ENCODE measurements around the gene AIDA. TPM values are rescaled to one million over a fixed set of nuclear protein-coding genes. Genes with fewer than 3 reads are reported as not detected.

AIDA gene
- total RNA-seq, 2 donors from 2014 or later: 36.7 to 61.4 TPM

DNA sequence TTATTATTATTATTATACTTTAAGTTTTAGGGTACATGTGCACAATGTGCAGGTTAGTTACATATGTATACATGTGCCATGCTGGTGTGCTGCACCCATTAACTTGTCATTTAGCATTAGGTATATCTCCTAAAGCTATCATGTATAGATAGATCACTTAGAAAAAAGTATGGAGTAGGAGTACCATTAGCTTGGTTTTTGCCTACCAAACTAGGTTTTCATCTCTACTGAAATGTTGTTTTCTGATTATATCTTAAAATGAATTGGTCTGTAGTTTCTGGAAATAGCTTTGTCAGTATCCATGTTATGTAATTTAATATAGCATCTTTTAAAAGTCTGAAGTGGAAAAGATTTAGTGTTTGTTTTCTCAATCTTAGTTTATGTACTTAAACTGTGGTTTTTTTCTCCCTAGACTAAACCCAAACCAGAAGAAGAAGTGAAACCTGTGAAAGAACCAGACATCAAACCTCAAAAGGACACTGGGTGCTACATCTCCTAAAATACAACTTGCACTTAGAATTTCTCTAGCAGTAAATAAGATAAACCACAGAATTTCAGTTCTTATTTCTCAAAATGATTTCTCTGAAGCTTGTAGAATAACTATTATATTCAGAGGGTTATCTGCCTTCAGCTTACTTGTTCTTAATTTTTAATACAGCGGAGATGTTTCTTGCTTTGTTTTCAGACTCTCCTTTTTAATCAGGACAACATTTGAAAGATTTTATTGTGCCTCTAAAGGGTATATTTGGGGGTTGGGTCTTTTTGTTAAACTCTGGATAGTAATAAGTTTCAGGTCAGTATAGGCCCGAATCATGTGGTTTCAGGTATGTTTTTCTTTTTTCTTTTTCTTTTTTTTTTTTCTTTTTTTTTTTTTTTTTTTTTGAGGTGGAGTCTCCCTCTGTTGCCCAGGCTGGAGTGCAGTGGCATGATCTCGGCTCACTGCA, 20.2 kb upstream of the AIDA start:
- Histone ChIP-seq H3K27ac (no peak overlapping the region), H3K9me3 (no peaks in the 10 kb centered on the region)

GRCh38 chr1:222730866-222731265, 18.6 kb upstream of the AIDA start:
- H3K27ac ChIP-seq: no peak overlapping the region
- no peaks in the 10 kb centered on the region for H3K9me3 ChIP-seq
- TF ChIP-seq POLR2A (IDR thresholded peaks at IDR 0.05) (no peak), POLR2AphosphoS5 (IDR thresholded peaks at IDR 0.05) (no peak)
- TF ChIP-seq, protein P1, sequence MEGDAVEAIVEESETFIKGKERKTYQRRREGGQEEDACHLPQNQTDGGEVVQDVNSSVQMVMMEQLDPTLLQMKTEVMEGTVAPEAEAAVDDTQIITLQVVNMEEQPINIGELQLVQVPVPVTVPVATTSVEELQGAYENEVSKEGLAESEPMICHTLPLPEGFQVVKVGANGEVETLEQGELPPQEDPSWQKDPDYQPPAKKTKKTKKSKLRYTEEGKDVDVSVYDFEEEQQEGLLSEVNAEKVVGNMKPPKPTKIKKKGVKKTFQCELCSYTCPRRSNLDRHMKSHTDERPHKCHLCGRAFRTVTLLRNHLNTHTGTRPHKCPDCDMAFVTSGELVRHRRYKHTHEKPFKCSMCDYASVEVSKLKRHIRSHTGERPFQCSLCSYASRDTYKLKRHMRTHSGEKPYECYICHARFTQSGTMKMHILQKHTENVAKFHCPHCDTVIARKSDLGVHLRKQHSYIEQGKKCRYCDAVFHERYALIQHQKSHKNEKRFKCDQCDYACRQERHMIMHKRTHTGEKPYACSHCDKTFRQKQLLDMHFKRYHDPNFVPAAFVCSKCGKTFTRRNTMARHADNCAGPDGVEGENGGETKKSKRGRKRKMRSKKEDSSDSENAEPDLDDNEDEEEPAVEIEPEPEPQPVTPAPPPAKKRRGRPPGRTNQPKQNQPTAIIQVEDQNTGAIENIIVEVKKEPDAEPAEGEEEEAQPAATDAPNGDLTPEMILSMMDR (IDR thresholded peaks at IDR 0.05): no peak
- H3K27me3 ChIP-seq (replicated peaks; ENCODE audit: insufficient read depth): no peaks in the 10 kb centered on the region
- H3K36me3 ChIP-seq: peaks cover 0 to 4% of the 10 kb centered on the region in 2 donors
- 89% methylated on average over 1 of the region's 1 CpG for WGBS
- intact Hi-C loops (cut with DNase I): no loop called here
- no peaks in the 10 kb centered on the region for H3K4me1 ChIP-seq (replicated peaks)
- no peak overlapping the region for H3K4me3 ChIP-seq
- DNase-seq (ENCODE audit: low spot score): no peak

More for the DNA sequence above, 20.2 kb upstream of the AIDA start:
- no peak overlapping the region for H3K4me3 ChIP-seq
- intact Hi-C loops (cut with DNase I): no loop called here
- no peaks in the 10 kb centered on the region for H3K36me3 ChIP-seq
- WGBS: 95% methylated on average over 3 of the region's 3 CpGs
- H3K27me3 ChIP-seq (replicated peaks; ENCODE audit: insufficient read depth): no peaks in the 10 kb centered on the region
- DNase-seq (ENCODE audit: low spot score): no peak
- no peak for TF ChIP-seq POLR2A (IDR thresholded peaks at IDR 0.05)
- TF ChIP-seq POLR2AphosphoS5 (IDR thresholded peaks at IDR 0.05): no peak
- TF ChIP-seq, protein P1 (IDR thresholded peaks at IDR 0.05): no peak
- H3K4me1 ChIP-seq (replicated peaks): no peaks in the 10 kb centered on the region

DNA sequence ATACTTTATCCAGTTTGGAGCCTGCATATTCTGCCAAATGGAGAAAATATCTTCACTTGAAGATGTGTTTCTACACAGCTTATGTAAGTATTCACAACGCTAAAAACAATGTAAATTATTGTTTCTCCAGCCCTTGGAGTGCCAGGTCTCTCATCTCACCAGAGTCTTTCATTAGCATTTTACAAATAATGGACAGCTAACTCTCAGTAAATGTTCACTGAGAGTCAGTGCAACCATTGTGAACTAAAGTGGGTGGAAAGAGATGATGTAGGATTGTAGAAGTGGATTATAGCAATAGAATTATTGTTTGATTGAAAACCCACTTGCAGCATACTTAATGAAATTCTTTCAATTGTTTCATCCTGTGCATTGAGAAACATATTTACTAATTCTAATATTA, 16.5 kb upstream of the AIDA start:
- WGBS: 83% methylated on average over 1 of the region's 1 CpG
- Histone ChIP-seq H3K4me3 (no peak overlapping the region), H3K27me3 (replicated peaks; ENCODE audit: insufficient read depth) (no peaks in the 10 kb centered on the region), H3K4me1 (replicated peaks) (no peaks in the 10 kb centered on the region), H3K36me3 (peaks cover 9 to 12% of the 10 kb centered on the region in 2 donors), H3K27ac (no peak overlapping the region), H3K9me3 (no peaks in the 10 kb centered on the region)
- no peak for DNase-seq (ENCODE audit: low spot score)
- intact Hi-C loops (cut with DNase I): no loop called here
- TF ChIP-seq, protein P1 (IDR thresholded peaks at IDR 0.05): no peak
- TF ChIP-seq POLR2A (IDR thresholded peaks at IDR 0.05) (no peak), POLR2AphosphoS5 (IDR thresholded peaks at IDR 0.05) (no peak)

DNA sequence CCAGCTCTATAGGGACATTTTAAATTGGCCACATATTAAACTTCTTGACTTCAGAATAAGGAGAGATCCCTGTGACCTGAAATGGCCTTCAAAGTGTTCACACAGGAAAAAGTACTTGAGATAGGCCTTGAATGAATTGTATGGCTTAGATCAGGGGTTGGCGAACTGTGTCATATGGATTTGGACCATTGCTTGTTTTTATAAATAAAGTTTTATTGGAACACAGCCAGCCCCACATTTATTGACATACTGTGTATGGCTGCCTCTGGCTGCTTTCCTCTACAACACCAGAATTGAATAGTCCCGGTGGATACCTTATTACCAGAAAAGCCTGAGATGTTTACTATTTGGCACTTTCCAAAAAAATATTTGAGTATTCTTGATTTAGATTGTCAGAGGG, 4.1 kb upstream of the AIDA start:
- Histone ChIP-seq H3K27me3 (replicated peaks; ENCODE audit: insufficient read depth) (no peaks in the 10 kb centered on the region), H3K4me1 (replicated peaks) (no peaks in the 10 kb centered on the region), H3K36me3 (peaks cover 0 to 13% of the 10 kb centered on the region in 2 donors), H3K4me3 (no peak overlapping the region), H3K9me3 (no peaks in the 10 kb centered on the region), H3K27ac (no peak overlapping the region)
- TF ChIP-seq POLR2A (IDR thresholded peaks at IDR 0.05): no peak
- no peak for TF ChIP-seq POLR2AphosphoS5 (IDR thresholded peaks at IDR 0.05)
- TF ChIP-seq, protein P1 (IDR thresholded peaks at IDR 0.05): no peak
- intact Hi-C loops (cut with DNase I): no loop called here
- 100% methylated on average over 2 of the region's 2 CpGs for WGBS
- DNase-seq (ENCODE audit: low spot score): no peak
